A673 (cell line): ENCODE measurements around the gene TRAF3IP1. TPM values are rescaled to one million over a fixed set of nuclear protein-coding genes. Genes with fewer than 3 reads are reported as not detected.
A peak's percentile ranks its signal among the peaks of the same experiment; 100 is the strongest.

Experiments used
- BruUV-seq: library from RNA; stranded (reverse); fragments of 400-500 nt; replicated peaks from 2 replicates; lab custom pipeline; 2021; lab: Mats Ljungman, UMichigan
- CTCF ChIA-PET: fragments of 300-600 bp; sonication (Branson Sonifier 250); formaldehyde crosslinking; loops from one replicate; lab custom pipeline; 2022; ENCODE audit warnings: antibody characterized with exemption; lab: Charles Lee
- POLR2A ChIA-PET: fragments of 300-600 bp; sonication (Branson Sonifier 250); formaldehyde crosslinking; loops from one replicate; lab custom pipeline; 2022; ENCODE audit warnings: antibody characterized with exemption; ENCODE audit not compliant: low non-redundant PET; lab: Charles Lee
- DNase-seq: peaks from one replicate; pipeline ENCODE4 v3.0.0-alpha.2; 2015; ENCODE audit warnings: low spot score
- H3K27ac ChIP-seq: fragments of 200-600 bp; sonication (generic); 2 replicates; pipeline ENCODE4 v1.5.1; 2016; ENCODE audit warnings: mixed run types, low read depth, mild to moderate bottlenecking, mixed read lengths, antibody characterized with exemption, low read length; ENCODE audit not compliant: poor library complexity, severe bottlenecking
- H3K27me3 ChIP-seq: fragments of 200-600 bp; sonication (generic); replicated peaks from 2 replicates; pipeline ENCODE4 v1.6.1; 2017; ENCODE audit warnings: mixed run types, low read depth, mild to moderate bottlenecking, mixed read lengths, antibody characterized with exemption, low read length; ENCODE audit not compliant: insufficient read depth, poor library complexity
- H3K36me3 ChIP-seq: fragments of 200-600 bp; sonication (generic); 2 replicates; pipeline ENCODE4 v1.6.1; 2016; ENCODE audit warnings: mixed run types, mild to moderate bottlenecking, mixed read lengths, antibody characterized with exemption, low read length; ENCODE audit not compliant: insufficient read depth, poor library complexity, severe bottlenecking
- H3K4me1 ChIP-seq: fragments of 200-600 bp; sonication (generic); 2 replicates; pipeline ENCODE4 v1.6.1; 2017; ENCODE audit warnings: mixed run types, mild to moderate bottlenecking, mixed read lengths, antibody characterized with exemption, low read length; ENCODE audit not compliant: insufficient read depth, poor library complexity, severe bottlenecking
- H3K4me3 ChIP-seq: fragments of 200-600 bp; sonication (generic); 2 replicates; pipeline ENCODE4 v1.5.1; 2016; ENCODE audit warnings: low read depth, mixed run types, mild to moderate bottlenecking, mixed read lengths, low read length; ENCODE audit not compliant: poor library complexity, severe bottlenecking
- H3K9me3 ChIP-seq: fragments of 200-600 bp; sonication (generic); 2 replicates; pipeline ENCODE4 v1.6.1; 2016; ENCODE audit warnings: mixed run types, low read depth, mild to moderate bottlenecking, mixed read lengths, antibody characterized with exemption, low read length; ENCODE audit not compliant: poor library complexity, severe bottlenecking
- CTCF ChIP-seq: fragments of 300-800, 200-600 bp; sonication (generic); conservative IDR thresholded peaks from 2 replicates; pipeline ENCODE4 v1.5.1; 2017; ENCODE audit warnings: low read depth, mild to moderate bottlenecking, antibody characterized with exemption, low read length, moderate library complexity, mixed read lengths
- EZH2 ChIP-seq: fragments of 200-600 bp; sonication (generic); IDR thresholded peaks from 2 replicates; pipeline ENCODE4 v1.6.1; 2017; ENCODE audit warnings: borderline replicate concordance, low read depth, mild to moderate bottlenecking, mixed read lengths, antibody characterized with exemption, low read length; ENCODE audit not compliant: poor library complexity, severe bottlenecking
- intact Hi-C: fragments of 100-400 bp; cut with micrococcal nuclease; formaldehyde crosslinking; loops from one replicate; pipeline ENCODE4 v1.10.0; 2022; ENCODE audit not compliant: unreplicated experiment
- total RNA-seq: library from RNA; stranded (reverse); gene quantifications from 2 replicates; pipeline ENCODE4 v1.2.3, GENCODE V29; 2021

TRAF3IP1 gene
- total RNA-seq, 1 experiment from 2014 or later, result 23.0 TPM

DNA sequence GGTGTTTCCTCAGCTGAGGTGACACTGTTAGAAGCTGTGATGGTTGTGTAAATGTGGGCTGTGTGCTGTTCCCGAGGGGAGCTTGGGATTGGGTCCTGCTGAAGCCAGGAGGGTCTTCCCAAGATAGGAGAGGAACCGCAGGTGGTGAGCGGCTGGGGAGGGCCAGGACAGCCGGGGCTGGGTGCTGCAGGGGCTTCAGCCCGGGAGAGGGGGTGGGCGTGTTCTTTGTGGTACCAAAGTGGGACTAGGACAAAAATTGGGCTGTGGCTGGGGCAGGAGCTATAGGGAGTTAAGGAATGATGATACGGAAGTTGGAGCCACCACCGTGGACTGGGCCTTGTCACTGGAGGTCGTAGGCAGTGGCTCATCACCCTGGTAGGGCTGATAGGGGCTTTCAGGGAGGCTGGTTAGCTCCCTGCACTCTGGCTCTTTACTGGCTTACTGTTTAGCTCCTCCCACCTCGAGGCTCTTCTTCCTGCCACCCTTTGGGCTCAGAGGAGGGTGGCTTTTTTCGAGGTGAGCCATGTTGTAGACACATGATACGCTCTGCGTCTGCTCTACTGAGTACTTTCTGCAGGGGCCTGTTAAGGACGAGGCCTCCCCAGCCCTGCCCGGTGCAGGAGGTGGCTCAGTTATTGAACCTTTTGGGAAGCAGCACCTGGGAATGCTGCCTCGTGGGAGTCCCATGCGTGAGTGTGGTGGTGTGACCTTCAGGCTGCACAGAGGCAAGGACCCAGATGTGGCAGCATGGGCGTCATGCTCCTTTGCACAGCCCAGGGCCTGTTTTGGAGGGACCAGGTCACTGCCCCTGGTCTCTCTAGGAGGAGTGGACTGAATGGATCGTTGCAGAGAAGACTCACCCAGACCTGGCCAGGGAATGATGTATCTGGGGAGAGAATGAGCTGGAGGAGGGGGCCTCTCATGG, 128.0 kb downstream of the TRAF3IP1 start:
- TF ChIP-seq CTCF (no peak), EZH2 (no peak)
- CTCF ChIA-PET, result no interaction called here

DNA sequence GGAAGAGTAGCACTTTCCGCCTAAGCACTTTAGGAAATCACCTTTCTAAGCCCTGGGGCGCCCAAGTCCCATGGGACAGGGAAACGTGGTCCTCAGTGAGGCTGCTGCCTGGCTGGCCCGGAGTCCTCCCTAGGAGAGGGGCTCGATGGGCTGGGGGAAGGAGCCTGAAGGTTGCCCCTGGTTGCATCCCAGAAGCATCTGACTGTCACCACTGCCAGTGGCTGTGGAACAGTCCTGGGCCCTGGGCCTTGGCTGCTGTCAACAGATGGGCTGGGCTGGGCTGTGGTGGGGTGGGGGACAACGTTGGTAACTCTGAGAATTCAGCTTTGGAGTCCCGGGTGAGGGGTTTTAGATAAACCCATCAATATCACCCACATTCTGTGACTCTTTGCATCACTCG, 128.9 kb downstream of the TRAF3IP1 start:
- BruUV-seq, result no TSS peak
- intact Hi-C loops, result no loop called here
- Histone ChIP-seq H3K27ac (no peak overlapping the region), H3K4me1 (no peaks in the 10 kb centered on the region), H3K36me3 (peaks cover 45% of the 10 kb centered on the region), H3K9me3 (no peaks in the 10 kb centered on the region), H3K27me3 (no peaks in the 10 kb centered on the region), H3K4me3 (no peak overlapping the region)
- POLR2A ChIA-PET, result no interaction called here
- CTCF ChIA-PET, result no interaction called here
- DNase-seq, result no peak
- TF ChIP-seq EZH2 (no peak), CTCF (no peak)

More for the DNA sequence above, 128.0 kb downstream of the TRAF3IP1 start:
- DNase-seq, result no peak
- no peak overlapping the region for H3K27ac ChIP-seq
- POLR2A ChIA-PET, result no interaction called here
- H3K4me1 ChIP-seq, result no peaks in the 10 kb centered on the region
- H3K9me3 ChIP-seq, result no peaks in the 10 kb centered on the region
- intact Hi-C loops, result no loop called here
- BruUV-seq, result no TSS peak
- no peak overlapping the region for H3K4me3 ChIP-seq
- no peaks in the 10 kb centered on the region for H3K27me3 ChIP-seq
- peaks cover 49% of the 10 kb centered on the region for H3K36me3 ChIP-seq

DNA sequence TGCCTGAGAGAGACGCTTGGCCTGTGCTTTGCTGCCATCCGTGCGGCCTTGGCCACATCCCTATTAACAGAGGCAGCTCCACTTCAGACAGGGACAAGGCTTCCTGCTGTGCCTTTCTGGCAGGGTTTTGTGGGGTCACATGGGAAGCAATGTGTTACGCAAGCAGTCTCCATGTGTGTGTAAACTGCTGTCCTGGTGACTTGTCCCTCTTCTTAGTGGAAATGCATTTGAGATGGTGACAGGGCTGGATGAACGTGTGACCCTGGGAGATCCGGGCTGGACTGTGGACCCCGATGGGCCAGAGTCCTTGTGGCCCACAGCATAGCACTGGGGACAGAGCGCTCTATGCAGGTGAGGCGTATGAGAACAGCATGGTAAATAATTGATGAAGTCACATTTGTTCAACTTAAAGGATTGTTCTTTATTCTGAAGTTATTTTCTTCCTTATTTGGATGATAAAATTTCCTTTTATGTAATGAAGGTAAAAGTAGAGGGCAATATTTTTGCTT, 129.6 kb downstream of the TRAF3IP1 start:
- BruUV-seq, result TSS peak; percentile 11
- Histone ChIP-seq H3K4me1 (no peaks in the 10 kb centered on the region), H3K27me3 (no peaks in the 10 kb centered on the region), H3K9me3 (no peaks in the 10 kb centered on the region), H3K36me3 (peaks cover 38% of the 10 kb centered on the region), H3K27ac (no peak overlapping the region), H3K4me3 (no peak overlapping the region)
- CTCF ChIA-PET, result no interaction called here
- intact Hi-C loops, result no loop called here
- DNase-seq, result peak; percentile 9
- POLR2A ChIA-PET, result no interaction called here
- TF ChIP-seq EZH2 (no peak), CTCF (no peak)
